Activated T-cell treated with anti-CD3 and anti-CD28 coated beads, Interleukin-2, amount 50 U/mL, for 1 hour (primary cell): ENCODE measurements around the gene RPRD1B.

Source experiments
- DNase-seq: peaks from one replicate; pipeline ENCODE4 v3.0.0-alpha.2; 2020

RPRD1B gene

DNA sequence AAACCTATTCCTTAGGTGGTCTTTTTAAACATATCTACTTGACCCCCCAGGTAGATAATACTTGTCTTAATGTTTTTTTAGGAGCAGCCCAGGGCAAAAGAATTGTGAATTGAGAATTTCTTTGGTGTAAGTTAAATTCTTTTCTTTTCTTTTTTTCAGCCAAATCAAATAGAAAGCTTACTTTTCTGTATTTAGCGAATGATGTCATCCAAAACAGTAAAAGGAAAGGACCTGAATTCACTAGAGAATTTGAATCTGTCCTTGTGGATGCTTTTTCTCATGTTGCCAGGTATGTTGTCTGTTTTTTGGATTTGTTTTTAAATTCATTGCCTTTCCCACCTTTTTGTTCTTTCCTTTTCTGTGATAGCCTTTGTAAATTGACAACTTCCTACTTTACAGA lies 6.7 kb downstream of the RPRD1B start:
- DNase-seq = no peak

DNA sequence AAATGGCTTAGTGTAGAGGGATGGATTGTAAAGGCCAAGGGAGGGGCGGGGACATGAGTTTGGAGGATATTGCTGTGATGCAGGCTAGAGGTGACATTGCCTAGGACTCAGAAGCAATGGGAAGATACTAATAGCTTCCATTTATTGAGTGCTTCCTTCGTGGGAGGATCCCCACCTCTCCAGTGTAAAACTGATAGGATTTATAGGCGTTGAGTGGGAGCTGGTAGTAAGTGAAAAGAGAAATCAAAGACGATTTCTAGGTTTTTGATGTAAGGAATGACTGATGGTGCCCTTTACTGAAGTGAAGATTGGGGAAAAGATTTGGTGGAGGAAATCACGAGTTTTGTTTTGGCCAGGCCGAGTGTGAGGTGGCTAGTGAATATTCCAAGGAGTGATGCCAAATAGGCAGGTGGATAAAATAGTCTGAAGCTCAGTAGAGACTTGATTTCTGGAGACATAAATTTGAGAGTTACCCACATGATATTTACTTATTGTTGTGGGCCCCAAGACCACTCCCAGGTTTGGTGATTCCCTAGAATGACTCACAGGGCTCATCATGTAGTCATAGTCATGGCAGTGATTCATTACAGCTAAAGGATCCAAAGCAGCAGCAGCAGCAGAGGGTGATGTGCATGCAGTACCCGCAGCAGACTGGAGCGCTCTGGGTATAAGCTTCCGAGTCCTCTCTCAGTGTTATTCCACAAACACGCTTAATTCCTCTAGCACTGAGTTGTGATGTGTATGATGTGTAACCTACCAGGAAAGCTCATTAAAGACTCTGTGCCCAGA lies 10.2 kb downstream of the RPRD1B start:
- no peak for DNase-seq

DNA sequence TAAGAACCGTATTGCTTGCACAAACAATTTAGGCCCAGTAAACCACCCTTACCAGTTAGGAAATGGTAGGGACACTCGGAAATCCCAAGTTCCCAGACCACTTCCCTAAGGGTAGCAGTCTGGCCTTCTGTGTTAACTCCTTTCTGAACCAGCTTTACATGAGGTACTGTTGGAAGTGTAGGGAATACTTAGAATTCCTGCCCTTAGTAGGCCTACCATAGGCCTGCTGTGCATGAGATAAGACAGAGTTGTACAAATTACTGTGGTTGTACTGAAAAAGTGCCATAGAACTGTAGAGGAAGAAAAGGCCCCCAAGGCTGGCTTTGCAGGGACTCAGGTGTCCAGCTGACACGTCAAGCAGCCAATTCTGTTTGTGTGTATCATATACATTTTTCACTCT lies 11.1 kb downstream of the RPRD1B start:
- DNase-seq = no peak

DNA sequence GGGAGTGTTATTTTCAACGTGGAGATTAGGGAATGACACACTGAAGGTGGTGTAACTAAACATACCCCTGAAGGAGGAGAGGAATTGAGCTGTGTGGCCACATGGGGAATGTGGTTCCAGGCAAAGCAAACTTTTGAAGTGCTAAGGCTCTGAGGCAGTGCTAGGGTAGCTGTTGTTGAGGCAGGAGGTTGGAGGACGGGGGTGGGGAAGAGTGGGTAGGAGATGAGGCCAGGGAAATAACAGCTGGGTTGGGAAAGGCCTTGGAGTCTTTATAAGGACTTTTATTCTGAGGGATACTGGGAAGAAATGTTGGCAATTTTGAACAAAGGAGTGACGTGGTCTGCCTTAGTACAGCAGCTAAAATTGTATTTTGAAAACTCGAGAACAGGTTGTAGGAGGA lies 13.0 kb downstream of the RPRD1B start:
- DNase-seq = no peak

DNA sequence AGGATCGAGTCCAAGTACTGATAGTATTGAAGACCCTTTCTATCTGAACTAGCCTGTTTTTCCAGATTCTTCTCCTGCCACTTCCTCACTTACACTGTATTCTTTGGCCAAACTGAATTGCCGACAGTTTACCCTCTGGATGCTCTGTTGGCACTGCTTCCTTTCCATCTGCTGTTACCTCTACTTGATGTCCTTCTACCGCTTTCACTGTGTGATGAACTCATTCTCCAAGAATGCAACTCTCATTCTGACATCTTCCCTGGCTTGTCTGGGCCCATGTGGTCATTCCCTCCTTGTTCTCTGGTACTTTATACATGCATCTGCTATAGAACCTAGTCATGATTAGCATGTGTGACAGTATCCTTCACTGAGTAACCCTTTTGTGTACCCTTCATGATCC lies 16.3 kb downstream of the RPRD1B start:
- no peak for DNase-seq

DNA sequence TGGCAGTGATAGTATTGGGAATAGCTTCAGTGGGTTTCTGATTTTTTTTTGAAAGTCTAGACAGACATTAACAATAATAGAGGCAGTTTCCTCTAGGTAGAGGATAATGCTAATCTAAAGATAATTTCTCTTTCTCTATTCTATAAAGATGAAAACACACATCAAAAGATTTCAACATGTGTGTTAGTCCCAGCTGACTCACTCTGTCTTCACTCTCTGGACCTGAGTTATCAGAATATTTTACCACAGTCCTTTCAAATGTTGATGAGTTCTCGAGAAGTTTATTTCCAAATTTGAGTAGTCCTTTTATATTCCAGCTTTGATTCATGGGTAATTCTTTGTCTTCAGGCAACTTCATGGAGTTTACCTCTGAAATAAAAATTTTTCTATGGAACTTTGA lies 17.1 kb downstream of the RPRD1B start:
- DNase-seq = no peak

DNA sequence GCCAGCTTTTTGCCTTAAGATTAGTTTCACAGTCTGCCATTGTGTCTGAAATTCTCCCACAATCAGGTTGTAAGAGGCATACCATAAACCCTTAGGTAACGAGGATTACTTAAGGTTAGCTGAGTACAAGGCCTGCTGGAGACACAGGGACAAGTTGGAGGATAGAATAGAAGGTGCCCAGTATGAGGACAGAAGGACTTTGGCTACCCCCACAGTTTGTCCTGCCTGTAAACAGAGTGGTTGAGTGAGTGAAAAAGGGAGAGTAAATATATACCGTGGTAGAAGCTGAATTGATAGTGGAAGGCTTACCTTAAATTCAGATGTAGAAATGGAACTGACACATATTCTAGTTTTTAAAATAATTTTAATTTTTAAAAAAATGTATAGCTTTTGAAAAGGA lies 19.3 kb downstream of the RPRD1B start:
- DNase-seq = no peak

- DNase-seq = no peak
Measured at GRCh38 chr20:38054647-38055046, 21.1 kb downstream of the RPRD1B start.

- DNase-seq = no peak
Measured at GRCh38 chr20:38055294-38055693, 21.7 kb downstream of the RPRD1B start.

DNA sequence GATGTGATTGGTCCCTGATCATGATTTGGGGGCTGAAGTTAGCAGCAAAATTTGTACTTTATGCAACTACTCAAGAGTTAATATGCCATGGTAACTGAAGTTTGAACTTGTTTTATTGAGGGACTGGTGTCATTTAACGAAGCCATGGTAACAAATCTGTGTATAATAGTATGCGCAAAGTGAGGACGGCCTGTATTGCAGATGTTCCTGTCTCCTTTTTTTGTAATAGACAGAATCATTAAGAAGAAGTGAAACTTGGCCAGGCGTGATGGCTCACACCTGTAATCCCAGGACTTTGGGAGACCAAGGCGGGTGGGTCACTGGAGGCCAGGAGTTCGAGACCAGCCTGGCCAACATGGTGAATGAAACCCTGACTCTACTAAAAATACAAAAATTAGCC lies 22.3 kb downstream of the RPRD1B start:
- no peak for DNase-seq

DNA sequence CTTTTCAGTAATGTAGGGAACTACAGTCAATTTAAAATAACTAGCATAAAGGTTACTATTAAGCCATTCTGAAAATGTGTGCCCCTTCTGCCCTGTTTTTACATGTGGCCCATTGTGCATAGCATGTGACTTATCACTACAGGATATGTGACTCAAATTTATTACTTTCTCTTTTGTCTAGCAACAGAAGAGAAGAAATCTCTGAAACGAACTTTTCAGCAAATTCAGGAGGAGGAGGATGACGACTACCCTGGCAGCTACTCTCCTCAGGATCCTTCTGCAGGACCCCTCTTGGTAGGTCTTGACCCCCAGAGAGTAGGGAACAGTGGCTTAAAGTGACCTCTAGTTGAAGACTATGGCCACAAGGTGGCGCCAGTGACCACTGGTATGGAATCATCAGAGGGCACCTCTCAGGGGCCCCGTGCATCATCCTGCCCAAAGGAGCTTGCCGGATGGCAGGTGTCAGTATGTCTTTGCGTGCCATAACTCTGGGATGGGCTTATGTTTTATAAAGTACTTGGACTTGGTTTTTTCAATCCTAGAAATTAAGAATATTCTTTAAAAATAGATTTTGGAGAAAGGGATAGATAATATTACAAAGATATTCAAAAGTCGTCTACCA lies 23.9 kb downstream of the RPRD1B start:
- peak; percentile 75 for DNase-seq

DNA sequence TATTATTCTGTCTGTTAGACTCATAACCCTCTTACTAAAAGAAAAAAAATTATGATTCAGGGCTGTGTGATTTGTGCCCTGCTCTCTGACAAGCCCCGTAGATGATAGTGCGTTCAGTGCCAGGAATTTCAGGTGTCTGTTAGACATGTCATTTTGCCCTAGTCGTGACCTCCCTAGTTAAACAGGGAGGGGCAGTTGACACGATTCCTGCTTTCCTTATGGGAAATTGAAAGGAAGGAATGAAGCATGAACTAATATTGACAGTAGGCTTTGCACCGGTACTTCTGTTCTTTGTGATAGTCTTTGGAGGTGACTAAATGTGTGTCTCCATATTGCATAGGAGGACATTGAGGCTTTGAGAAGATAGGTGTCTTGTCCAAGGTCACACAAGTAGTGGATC lies 26.3 kb downstream of the RPRD1B start:
- DNase-seq = no peak

DNA sequence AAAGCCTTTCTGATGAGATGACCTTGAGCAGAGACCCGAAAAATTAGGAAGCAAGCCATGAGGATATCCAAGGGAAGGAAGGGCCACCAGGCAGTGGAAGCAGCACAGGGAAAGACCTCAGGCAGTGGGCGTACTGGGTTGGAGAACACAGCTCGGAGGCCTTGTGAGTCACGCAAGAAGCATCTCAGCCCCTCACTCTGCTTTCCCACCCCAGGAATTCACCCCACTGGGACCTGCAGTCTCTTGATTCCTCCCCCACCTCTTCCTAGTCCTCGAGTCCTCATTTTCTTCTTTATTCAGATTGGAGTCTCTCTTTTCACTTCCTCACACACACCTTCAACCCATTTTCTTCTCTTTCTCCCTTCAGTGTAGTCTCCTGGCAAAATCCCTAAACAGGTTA lies 27.0 kb downstream of the RPRD1B start:
- no peak for DNase-seq

DNA sequence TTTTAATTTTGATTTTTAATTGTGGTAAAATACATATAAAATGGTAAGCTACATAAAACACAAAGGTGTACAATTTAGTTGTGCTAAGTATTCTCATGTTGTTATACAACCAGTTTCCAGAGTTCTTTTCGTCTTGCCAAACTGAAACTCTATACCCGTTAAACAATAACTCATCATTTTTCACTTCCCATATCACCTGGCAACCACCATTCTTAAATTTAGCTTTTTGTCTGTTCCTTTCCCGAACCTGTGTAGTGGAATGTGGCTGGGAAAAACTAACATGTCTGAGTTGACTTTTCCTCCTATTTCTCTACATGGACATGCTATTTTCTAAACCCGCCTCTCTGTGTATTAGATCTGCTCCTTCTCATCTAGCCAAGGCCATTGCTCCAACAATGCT lies 27.6 kb downstream of the RPRD1B start:
- DNase-seq = no peak

GRCh38 chr20:38062890-38063289 lies 29.3 kb downstream of the RPRD1B start:
- no peak for DNase-seq

GRCh38 chr20:38063911-38064530 lies 30.5 kb downstream of the RPRD1B start:
- DNase-seq = no peak

GRCh38 chr20:38065764-38066375 lies 32.3 kb downstream of the RPRD1B start:
- no peak for DNase-seq

GRCh38 chr20:38066969-38067716 lies 33.6 kb downstream of the RPRD1B start:
- DNase-seq = no peak

- DNase-seq = no peak
Measured at GRCh38 chr20:38067717-38068365, 34.3 kb downstream of the RPRD1B start.

DNA sequence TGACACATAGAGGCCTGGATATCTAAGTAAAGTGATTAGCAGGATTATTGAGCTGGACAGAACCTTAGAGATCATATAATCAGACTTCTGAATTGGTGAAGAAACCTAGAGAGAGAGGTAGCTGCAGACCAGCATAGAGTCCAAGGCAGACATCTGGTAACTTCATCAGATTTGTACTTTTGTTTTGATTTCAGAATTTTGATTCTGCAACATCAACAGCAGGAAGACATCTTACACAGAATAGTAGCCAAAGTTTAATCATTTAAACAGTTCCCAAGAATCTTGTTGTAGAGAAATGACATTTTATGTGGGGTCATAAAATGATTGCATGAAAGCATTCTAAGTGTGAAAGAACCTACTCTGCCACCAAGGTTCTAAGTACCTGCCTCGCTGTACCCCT lies 39.4 kb downstream of the RPRD1B start:
- DNase-seq = no peak

DNA sequence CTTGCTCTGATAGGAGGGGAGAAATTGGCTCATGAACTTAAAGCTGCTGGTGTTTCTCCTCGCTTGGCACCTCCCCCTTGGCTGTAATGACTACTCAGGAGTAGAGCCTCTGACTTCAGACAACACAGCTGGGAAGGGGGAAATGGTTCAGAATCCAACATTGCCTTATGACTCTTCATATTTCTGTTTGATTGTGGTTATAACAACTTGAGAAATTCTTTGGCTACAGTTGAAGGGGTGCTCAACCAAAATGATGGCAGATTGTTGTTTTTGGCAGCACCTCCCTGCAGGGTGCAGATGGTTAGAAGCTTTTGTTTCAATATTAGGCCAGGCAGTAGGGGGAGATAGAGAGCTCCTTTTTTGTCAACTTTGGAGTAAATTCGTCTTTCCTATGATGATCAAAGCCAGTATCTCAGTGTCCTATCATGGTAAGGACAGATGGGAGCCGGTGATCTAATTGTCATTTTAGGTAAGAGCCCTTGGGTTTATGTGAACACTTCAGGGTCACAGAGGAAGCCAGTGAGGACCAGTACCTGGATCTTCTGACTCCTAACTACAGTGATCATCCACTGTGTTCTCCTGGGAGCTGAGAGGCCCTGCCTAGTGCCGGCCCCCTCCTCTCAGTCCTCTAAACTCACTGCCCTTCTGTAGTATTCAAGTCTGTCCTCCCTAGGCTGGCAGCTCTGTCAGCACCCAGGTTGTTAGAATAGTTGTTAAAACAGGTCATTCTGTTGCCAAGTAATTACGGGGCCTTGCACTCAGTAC lies 39.9 kb downstream of the RPRD1B start:
- no peak for DNase-seq
